Neural progenitor cell (in vitro differentiated cells): ENCODE measurements around the gene EXOC6B. TPM values are rescaled to one million over a fixed set of nuclear protein-coding genes. Genes with fewer than 3 reads are reported as not detected.
"Not testable (repeated sequence)": the region's sequence is repeated elsewhere in the genome, so short reads cannot be mapped to it uniquely, and the experiment has no call there.

Experiments
- DNase-seq: peaks from one replicate; pipeline ENCODE4 v3.0.0-alpha.2; 2016; ENCODE audit warnings: low spot score
- H2AFZ ChIP-seq: fragments of 200-600 bp; sonication (generic); replicated peaks from 2 replicates; pipeline ENCODE4 v1.6.1; 2016; ENCODE audit warnings: antibody characterized with exemption
- H3F3A ChIP-seq: fragments of 200-600 bp; sonication (generic); 2 replicates; pipeline ENCODE4 v1.6.1; 2016; ENCODE audit warnings: antibody characterized with exemption, low read depth
- H3K27ac ChIP-seq: fragments of 200-600 bp; sonication (generic); 2 replicates; pipeline ENCODE4 v1.5.1; 2016; ENCODE audit warnings: mild to moderate bottlenecking
- H3K27me3 ChIP-seq: fragments of 200-600 bp; sonication (generic); 2 replicates; pipeline ENCODE4 v1.6.1; 2016; ENCODE audit warnings: mild to moderate bottlenecking, moderate library complexity
- H3K36me3 ChIP-seq: fragments of 200-600 bp; sonication (generic); 2 replicates; pipeline ENCODE4 v1.5.1; 2016
- H3K4me1 ChIP-seq: fragments of 200-600 bp; sonication (generic); 2 replicates; pipeline ENCODE4 v1.6.1; 2016; ENCODE audit warnings: mixed run types
- H3K4me2 ChIP-seq: fragments of 200-600 bp; sonication (generic); 2 replicates; pipeline ENCODE4 v1.6.1; 2016
- H3K4me3 ChIP-seq: fragments of 200-600 bp; sonication (generic); 2 replicates; pipeline ENCODE4 v1.5.1; 2016
- H3K79me2 ChIP-seq: fragments of 200-600 bp; sonication (generic); 2 replicates; pipeline ENCODE4 v1.6.1; 2016; ENCODE audit warnings: low read depth
- H3K9ac ChIP-seq: fragments of 200-600 bp; sonication (generic); 2 replicates; pipeline ENCODE4 v1.6.1; 2016
- H3K9me3 ChIP-seq: fragments of 200-600 bp; sonication (generic); 2 replicates; pipeline ENCODE4 v1.5.1; 2016; ENCODE audit warnings: low read depth
- H4K20me1 ChIP-seq: fragments of 200-600 bp; sonication (generic); 2 replicates; pipeline ENCODE4 v1.6.1; 2016; ENCODE audit warnings: low read depth
- H3K27ac Mint-ChIP-seq: 3 replicates; pipeline ENCODE4 v1.8.0; 2021; ENCODE audit warnings: mixed read lengths
- H3K27me3 Mint-ChIP-seq: 2 replicates; pipeline ENCODE4 v1.8.0; 2022; ENCODE audit warnings: low read depth, mild to moderate bottlenecking, inconsistent platforms, moderate library complexity, mixed read lengths; ENCODE audit not compliant: insufficient read depth
- H3K36me3 Mint-ChIP-seq: 3 replicates; pipeline ENCODE4 v1.8.0; 2021; ENCODE audit warnings: mixed read lengths
- H3K4me1 Mint-ChIP-seq: 3 replicates; pipeline ENCODE4 v1.8.0; 2021; ENCODE audit warnings: mixed read lengths
- H3K4me3 Mint-ChIP-seq: 3 replicates; pipeline ENCODE4 v1.8.0; 2021; ENCODE audit warnings: mild to moderate bottlenecking, moderate library complexity, mixed read lengths
- H3K9me3 Mint-ChIP-seq: 3 replicates; pipeline ENCODE4 v1.8.0; 2020; ENCODE audit warnings: mixed read lengths
- CTCF ChIP-seq: fragments of 200-600 bp; sonication (generic); IDR thresholded peaks from 2 replicates; pipeline ENCODE4 v1.5.1; 2017; ENCODE audit warnings: antibody characterized with exemption, mild to moderate bottlenecking
- EZH2 ChIP-seq: fragments of 200-600 bp; sonication (generic); IDR thresholded peaks from 2 replicates; pipeline ENCODE4 v1.6.1; 2017; ENCODE audit warnings: antibody characterized with exemption, mild to moderate bottlenecking, moderate library complexity
- EZH2phosphoT487 ChIP-seq: fragments of 200-600 bp; sonication (generic); IDR thresholded peaks from 2 replicates; pipeline ENCODE4 v1.6.1; 2017; ENCODE audit warnings: antibody characterized with exemption
- total RNA-seq: library from RNA; depleted of rRNA; stranded (reverse); fragments of >200 nt; gene quantifications from 2 replicates; pipeline ENCODE4 v1.2.3, GENCODE V29; 2015; ENCODE audit warnings: low replicate concordance

EXOC6B gene
- total RNA-seq, 1 donor from 2014 or later, result 41.2 TPM

- Mint-ChIP-seq H3K9me3 (peaks cover 5% of the 10 kb centered on the region), H3K27ac (no peak overlapping the region), H3K4me3 (no peak overlapping the region), H3K4me1 (peaks cover 17% of the 10 kb centered on the region), H3K27me3 (no peaks in the 10 kb centered on the region), H3K36me3 (no peaks in the 10 kb centered on the region)
- no peak overlapping the region for H3K27ac ChIP-seq
- H3K4me3 ChIP-seq, result no peak overlapping the region
- H3K27me3 ChIP-seq, result no peaks in the 10 kb centered on the region
- TF ChIP-seq EZH2phosphoT487, result no peak
- TF ChIP-seq CTCF, result no peak
- TF ChIP-seq EZH2, result no peak
- no peaks in the 10 kb centered on the region for H3K36me3 ChIP-seq
- H3K9ac ChIP-seq, result no peak overlapping the region
- H4K20me1 ChIP-seq, result peaks cover 5% of the 10 kb centered on the region
- no peaks in the 10 kb centered on the region for H3K9me3 ChIP-seq
- no peak overlapping the region for H2AFZ ChIP-seq
- no peak for DNase-seq
- no peaks in the 10 kb centered on the region for H3F3A ChIP-seq
- peaks cover 11% of the 10 kb centered on the region for H3K4me1 ChIP-seq
- no peaks in the 10 kb centered on the region for H3K79me2 ChIP-seq
- no peak overlapping the region for H3K4me2 ChIP-seq
Observed at GRCh38 chr2:72603481-72603880, 222.4 kb downstream of the EXOC6B start.

- Histone ChIP-seq H4K20me1 (peaks cover 5% of the 10 kb centered on the region), H3K9me3 (no peaks in the 10 kb centered on the region), H3K27ac (no peak overlapping the region), H3K79me2 (no peaks in the 10 kb centered on the region), H3K4me2 (no peak overlapping the region), H3F3A (no peaks in the 10 kb centered on the region), H3K4me1 (peaks cover 11% of the 10 kb centered on the region), H2AFZ (no peak overlapping the region), H3K36me3 (no peaks in the 10 kb centered on the region), H3K4me3 (no peak overlapping the region), H3K9ac (no peak overlapping the region), H3K27me3 (no peaks in the 10 kb centered on the region)
- Mint-ChIP-seq H3K4me3 (no peak overlapping the region), H3K27me3 (no peaks in the 10 kb centered on the region), H3K9me3 (peaks cover 5% of the 10 kb centered on the region), H3K27ac (no peak overlapping the region), H3K36me3 (no peaks in the 10 kb centered on the region), H3K4me1 (peaks cover 17% of the 10 kb centered on the region)
- TF ChIP-seq EZH2, result no peak
- no peak for TF ChIP-seq EZH2phosphoT487
- TF ChIP-seq CTCF, result no peak
- no peak for DNase-seq
Observed at GRCh38 chr2:72602711-72603110, 223.1 kb downstream of the EXOC6B start.

- H3K9me3 ChIP-seq, result no peaks in the 10 kb centered on the region
- no peaks in the 10 kb centered on the region for H3K79me2 ChIP-seq
- H4K20me1 ChIP-seq, result peaks cover 5% of the 10 kb centered on the region
- H2AFZ ChIP-seq, result no peak overlapping the region
- H3K4me3 Mint-ChIP-seq, result no peak overlapping the region
- H3K27me3 Mint-ChIP-seq, result no peaks in the 10 kb centered on the region
- no peak overlapping the region for H3K4me2 ChIP-seq
- H3K9me3 Mint-ChIP-seq, result peaks cover 3% of the 10 kb centered on the region
- H3K27ac ChIP-seq, result no peak overlapping the region
- peaks cover 11% of the 10 kb centered on the region for H3K4me1 ChIP-seq
- no peak overlapping the region for H3K27ac Mint-ChIP-seq
- DNase-seq, result no peak
- TF ChIP-seq EZH2phosphoT487 (no peak), CTCF (no peak), EZH2 (no peak)
- H3K36me3 Mint-ChIP-seq, result no peaks in the 10 kb centered on the region
- peaks cover 17% of the 10 kb centered on the region for H3K4me1 Mint-ChIP-seq
- no peaks in the 10 kb centered on the region for H3K36me3 ChIP-seq
- no peak overlapping the region for H3K9ac ChIP-seq
- no peaks in the 10 kb centered on the region for H3K27me3 ChIP-seq
- H3F3A ChIP-seq, result no peaks in the 10 kb centered on the region
- no peak overlapping the region for H3K4me3 ChIP-seq
Observed at GRCh38 chr2:72602095-72602494, 223.7 kb downstream of the EXOC6B start.

GRCh38 chr2:72583836-72584235, 242.0 kb downstream of the EXOC6B start:
- H3K79me2 ChIP-seq, H3K4me1 Mint-ChIP-seq, H3K4me2 ChIP-seq, H3K4me3 Mint-ChIP-seq, H3K9ac ChIP-seq, H3K27ac ChIP-seq, H3K4me3 ChIP-seq, H4K20me1 ChIP-seq, H3K4me1 ChIP-seq, H3K27me3 Mint-ChIP-seq, H3K36me3 ChIP-seq, H3K9me3 ChIP-seq, DNase-seq, H3K36me3 Mint-ChIP-seq, H3F3A ChIP-seq, H3K27ac Mint-ChIP-seq, H3K9me3 Mint-ChIP-seq, H2AFZ ChIP-seq, H3K27me3 ChIP-seq: not testable (repeated sequence)
